Transverse colon (tissue), 3 donors: ENCODE results near the gene VWCE.

Source experiments
- EP300 ChIP-seq: sonication (generic); formaldehyde crosslinking; IDR thresholded peaks from one replicate; pipeline ENCODE4 v1.6.1; 2017; ENCODE audit warnings: antibody characterized with exemption, low read depth
- TF ChIP-seq, protein P1 (sequence below), 5 experiments: fragments of 200-600 bp in 3 of 5; fragments of 450-650 bp in 2 of 5; sonication (generic) in 3 of 5; IDR thresholded peaks; 1 replicate in 2 of 5; 2 replicates in 3 of 5; pipeline ENCODE4 v1.5.1; 2016 to 2017; ENCODE audit warnings: antibody characterized with exemption in 5 of 5, inconsistent platforms in 3 of 5, mild to moderate bottlenecking in 2 of 5, moderate library complexity in 1 of 5

DNA sequence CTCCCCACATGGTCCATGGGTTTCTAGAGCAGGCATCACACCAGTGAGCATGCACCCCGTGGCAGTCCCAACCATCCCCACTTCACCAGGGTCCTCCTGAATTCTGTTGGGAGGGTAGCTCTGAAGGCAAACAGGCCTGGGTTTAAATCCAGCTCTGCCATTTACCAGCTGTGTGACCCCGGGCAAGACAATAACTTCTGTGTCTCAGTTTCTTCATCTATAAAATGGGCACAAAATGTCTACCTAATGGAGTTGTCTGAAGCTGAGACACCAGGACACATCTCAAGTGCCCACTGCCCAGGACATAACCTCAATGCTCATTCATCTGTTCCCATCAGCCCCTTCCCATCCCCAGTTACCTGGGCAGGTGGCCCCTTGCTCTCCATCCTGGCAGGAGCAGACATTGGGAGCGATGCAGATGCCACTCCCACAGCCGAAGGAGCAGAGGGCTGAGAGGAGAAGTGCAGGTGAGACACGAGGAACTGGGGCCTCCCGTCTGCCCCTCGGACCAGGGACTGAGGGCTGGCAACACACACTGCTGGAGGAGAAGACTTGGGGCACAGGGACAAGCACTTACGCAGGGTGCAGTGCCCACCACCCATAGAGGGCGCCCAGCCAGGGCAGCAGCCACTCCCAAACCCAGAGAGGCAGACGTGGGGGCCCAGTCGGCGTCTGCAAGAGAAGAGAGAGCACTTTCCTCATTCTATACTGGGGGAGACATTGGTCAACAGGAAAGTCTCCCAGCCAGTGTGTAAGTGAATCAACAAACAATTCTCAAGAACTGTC lies 4.0 kb downstream of the VWCE start:
- TF ChIP-seq, protein P1, sequence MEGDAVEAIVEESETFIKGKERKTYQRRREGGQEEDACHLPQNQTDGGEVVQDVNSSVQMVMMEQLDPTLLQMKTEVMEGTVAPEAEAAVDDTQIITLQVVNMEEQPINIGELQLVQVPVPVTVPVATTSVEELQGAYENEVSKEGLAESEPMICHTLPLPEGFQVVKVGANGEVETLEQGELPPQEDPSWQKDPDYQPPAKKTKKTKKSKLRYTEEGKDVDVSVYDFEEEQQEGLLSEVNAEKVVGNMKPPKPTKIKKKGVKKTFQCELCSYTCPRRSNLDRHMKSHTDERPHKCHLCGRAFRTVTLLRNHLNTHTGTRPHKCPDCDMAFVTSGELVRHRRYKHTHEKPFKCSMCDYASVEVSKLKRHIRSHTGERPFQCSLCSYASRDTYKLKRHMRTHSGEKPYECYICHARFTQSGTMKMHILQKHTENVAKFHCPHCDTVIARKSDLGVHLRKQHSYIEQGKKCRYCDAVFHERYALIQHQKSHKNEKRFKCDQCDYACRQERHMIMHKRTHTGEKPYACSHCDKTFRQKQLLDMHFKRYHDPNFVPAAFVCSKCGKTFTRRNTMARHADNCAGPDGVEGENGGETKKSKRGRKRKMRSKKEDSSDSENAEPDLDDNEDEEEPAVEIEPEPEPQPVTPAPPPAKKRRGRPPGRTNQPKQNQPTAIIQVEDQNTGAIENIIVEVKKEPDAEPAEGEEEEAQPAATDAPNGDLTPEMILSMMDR (IDR thresholded peaks at IDR 0.05) = no peak
- TF ChIP-seq EP300 = no peak
